H1 (cell line): Measurements from ENCODE around the gene CCNB3. TPM values are rescaled to one million over a fixed set of nuclear protein-coding genes. Genes with fewer than 3 reads are reported as not detected.

Experiments used
- CTCF ChIA-PET: fragments of 300-600 bp; sonication (Branson Sonifier 250); formaldehyde crosslinking; loops from one replicate; lab custom pipeline; 2021; ENCODE audit not compliant: partially characterized antibody; lab: Charles Lee
- POLR2A ChIA-PET: fragments of 300-600 bp; sonication (Branson Sonifier 250); formaldehyde crosslinking; loops from one replicate; lab custom pipeline; 2021; ENCODE audit warnings: inconsistent platforms; ENCODE audit not compliant: partially characterized antibody; lab: Charles Lee
- DNase-seq, 2 experiments: peaks; one replicate each; pipeline versions ENCODE4 v3.0.0 to v3.0.0-alpha.2; 2010 to 2022; ENCODE audit warnings: low spot score in 2 of 2, low read depth in 1 of 2, mixed read lengths in 1 of 2
- FAIRE-seq: peaks from 2 replicates; lab custom pipeline; 2011; peaks lifted over from hg19 to GRCh38; lab: Jason Lieb, UNC
- H2AFZ ChIP-seq: 2 replicates; pipeline ENCODE4 v1.8.1; 2012; ENCODE audit warnings: low read length, inconsistent platforms
- H2AK5ac ChIP-seq: 2 replicates; pipeline ENCODE4 v1.6.1; 2013; ENCODE audit warnings: low read depth, low read length
- H2BK120ac ChIP-seq: replicated peaks from 2 replicates; pipeline ENCODE3; 2013; ENCODE audit warnings: low read depth, low read length, inconsistent platforms
- H2BK12ac ChIP-seq: 2 replicates; pipeline ENCODE4 v1.6.1; 2013; ENCODE audit warnings: low read depth, low read length
- H2BK15ac ChIP-seq: 2 replicates; pipeline ENCODE4 v1.6.1; 2013; ENCODE audit warnings: low read length
- H2BK20ac ChIP-seq: 2 replicates; pipeline ENCODE4 v1.6.1; 2013; ENCODE audit warnings: low read length
- H2BK5ac ChIP-seq: 2 replicates; pipeline ENCODE4 v1.6.1; 2013; ENCODE audit warnings: low read depth, low read length
- H3K14ac ChIP-seq: 2 replicates; pipeline ENCODE4 v1.6.1; 2013; ENCODE audit warnings: inconsistent platforms; ENCODE audit not compliant: insufficient read length
- H3K18ac ChIP-seq: 2 replicates; pipeline ENCODE4 v1.6.1; 2013; ENCODE audit warnings: low read length; ENCODE audit errors: extremely low read depth
- H3K23ac ChIP-seq: 2 replicates; pipeline ENCODE4 v1.6.1; 2013; ENCODE audit warnings: inconsistent platforms; ENCODE audit not compliant: insufficient read length
- H3K23me2 ChIP-seq: 2 replicates; pipeline ENCODE4 v1.6.1; 2013; ENCODE audit warnings: low read depth, low read length
- H3K27ac ChIP-seq: 2 replicates; pipeline ENCODE4 v1.6.1; 2011; ENCODE audit warnings: low read depth, low read length, inconsistent platforms
- H3K27me3 ChIP-seq, 4 experiments: replicated peaks in 1 of 4; 1 replicate in 1 of 4; 2 replicates in 3 of 4; pipeline versions ENCODE4 v1.6.1 to v1.8.1; 2011 to 2013; ENCODE audit warnings: low read length in 3 of 4, mild to moderate bottlenecking in 3 of 4, inconsistent platforms in 2 of 4, mixed read lengths in 2 of 4, moderate library complexity in 1 of 4; ENCODE audit not compliant: control insufficient read depth in 3 of 4, insufficient read depth in 3 of 4; ENCODE audit errors: extremely low read depth in 1 of 4
- H3K36me3 ChIP-seq, 4 experiments: 2 replicates each; pipeline versions ENCODE4 v1.6.1 to v1.8.1; 2011 to 2013; ENCODE audit warnings: mild to moderate bottlenecking in 4 of 4, low read length in 3 of 4, moderate library complexity in 2 of 4, control low read depth in 1 of 4, inconsistent platforms in 1 of 4; ENCODE audit not compliant: insufficient read depth in 4 of 4, control insufficient read depth in 2 of 4
- H3K4ac ChIP-seq: replicated peaks from 2 replicates; pipeline ENCODE3; 2013; ENCODE audit warnings: low read length, low read depth, mixed read lengths, inconsistent platforms; ENCODE audit not compliant: insufficient read length
- H3K4me1 ChIP-seq, 4 experiments: replicated peaks in 1 of 4; 1 replicate in 1 of 4; 2 replicates in 3 of 4; pipeline versions ENCODE4 v1.6.1 to v1.8.1; 2011 to 2013; ENCODE audit warnings: low read length in 3 of 4, inconsistent platforms in 2 of 4, mixed read lengths in 1 of 4; ENCODE audit not compliant: insufficient read depth in 4 of 4, control insufficient read depth in 3 of 4
- H3K4me2 ChIP-seq, 2 experiments: 2 replicates each; pipeline versions ENCODE4 v1.6.1 to v1.8.1; 2011 to 2013; ENCODE audit warnings: low read depth in 2 of 2, low read length in 2 of 2, control low read depth in 1 of 2, inconsistent platforms in 1 of 2, mild to moderate bottlenecking in 1 of 2; ENCODE audit not compliant: insufficient read depth in 1 of 2
- H3K4me3 ChIP-seq, 4 experiments: fragments of 200-600, 300-600 bp in 1 of 4; sonication (generic), shearing (Covaris generic), sonication (Bioruptor Twin) in 1 of 4; 2 replicates each; pipeline versions ENCODE4 v1.5.1 to v1.8.1; 2011 to 2016; ENCODE audit warnings: low read length in 4 of 4, low read depth in 3 of 4, control low read depth in 2 of 4, inconsistent platforms in 2 of 4, mild to moderate bottlenecking in 2 of 4, mixed read lengths in 1 of 4, moderate library complexity in 1 of 4; ENCODE audit not compliant: insufficient read depth in 2 of 4; ENCODE audit errors: extremely low read depth in 1 of 4
- H3K56ac ChIP-seq: replicated peaks from 2 replicates; pipeline ENCODE3; 2013; ENCODE audit warnings: low read depth, mild to moderate bottlenecking, mixed read lengths, low read length, inconsistent platforms; ENCODE audit not compliant: insufficient read length
- H3K79me1 ChIP-seq: 2 replicates; pipeline ENCODE4 v1.6.1; 2013; ENCODE audit warnings: low read depth, low read length, control low read depth
- H3K79me2 ChIP-seq, 2 experiments: 2 replicates each; pipeline versions ENCODE4 v1.6.1 to v1.8.1; 2012 to 2013; ENCODE audit warnings: low read length in 2 of 2, mild to moderate bottlenecking in 2 of 2, inconsistent platforms in 1 of 2; ENCODE audit not compliant: insufficient read depth in 2 of 2, control insufficient read depth in 1 of 2
- H3K9ac ChIP-seq, 4 experiments: replicated peaks in 1 of 4; 1 replicate in 1 of 4; 2 replicates in 3 of 4; pipeline versions ENCODE4 v1.6.1 to v1.8.1; 2011 to 2013; ENCODE audit warnings: low read depth in 3 of 4, low read length in 3 of 4, control low read depth in 2 of 4, mild to moderate bottlenecking in 2 of 4, moderate library complexity in 2 of 4, inconsistent platforms in 1 of 4; ENCODE audit errors: extremely low read depth in 1 of 4
- H3K9me3 ChIP-seq, 2 experiments: 2 replicates each; pipeline versions ENCODE4 v1.6.1 to v1.8.1; 2012 to 2013; ENCODE audit warnings: mild to moderate bottlenecking in 2 of 2, moderate library complexity in 2 of 2, control low read depth in 1 of 2, inconsistent platforms in 1 of 2, low read depth in 1 of 2, low read length in 1 of 2, mixed read lengths in 1 of 2; ENCODE audit not compliant: insufficient read depth in 2 of 2
- H4K20me1 ChIP-seq, 2 experiments: replicated peaks in 1 of 2; 2 replicates each; pipeline versions ENCODE3 to v1.8.1; 2011 to 2013; ENCODE audit warnings: inconsistent platforms in 2 of 2, low read length in 2 of 2, mild to moderate bottlenecking in 1 of 2; ENCODE audit not compliant: insufficient read depth in 2 of 2, control insufficient read depth in 1 of 2
- H4K5ac ChIP-seq: 2 replicates; pipeline ENCODE4 v1.6.1; 2013; ENCODE audit warnings: low read length, low read depth, mixed read lengths, inconsistent platforms; ENCODE audit not compliant: insufficient read length
- H4K8ac ChIP-seq: 2 replicates; pipeline ENCODE4 v1.8.0; 2013; ENCODE audit warnings: mild to moderate bottlenecking, moderate library complexity, low read length, inconsistent platforms; ENCODE audit not compliant: insufficient read depth; ENCODE audit errors: extremely low read depth
- H4K91ac ChIP-seq: replicated peaks from 2 replicates; pipeline ENCODE3; 2013; ENCODE audit warnings: low read length, mixed read lengths, inconsistent platforms; ENCODE audit not compliant: insufficient read length
- CBX5 ChIP-seq: fragments of 300-800, 300-1000 bp; sonication (generic); IDR thresholded peaks from 2 replicates; pipeline ENCODE4 v1.7.1; 2016; ENCODE audit warnings: antibody characterized with exemption, low read length, low read depth
- HDAC2 ChIP-seq, 2 experiments: fragments of 300-600 bp in 1 of 2; sonication (generic) in 1 of 2; IDR thresholded peaks; 2 replicates each; pipeline ENCODE4 v1.6.1; 2011 to 2012; ENCODE audit warnings: low read depth in 2 of 2, low read length in 2 of 2, mild to moderate bottlenecking in 2 of 2, moderate library complexity in 2 of 2, borderline replicate concordance in 1 of 2, inconsistent platforms in 1 of 2
- HDAC6 ChIP-seq: IDR thresholded peaks from one replicate; pipeline ENCODE4 v1.7.1; 2012; ENCODE audit warnings: low read depth, mild to moderate bottlenecking, inconsistent platforms, low read length, moderate library complexity
- JUND ChIP-seq: IDR thresholded peaks from 2 replicates; pipeline ENCODE4 v1.6.1; 2011; ENCODE audit warnings: mild to moderate bottlenecking, improper control_type of control experiment, low read length
- RAD21 ChIP-seq, 2 experiments: IDR thresholded peaks in 1 of 2; conservative IDR thresholded peaks in 1 of 2; 2 replicates each; pipeline ENCODE4 v1.6.1; 2011; ENCODE audit warnings: low read depth in 2 of 2, low read length in 2 of 2, improper control_type of control experiment in 1 of 2, inconsistent platforms in 1 of 2, mild to moderate bottlenecking in 1 of 2, moderate library complexity in 1 of 2
- RNF2 ChIP-seq: fragments of 200-900, 300-1000 bp; sonication (generic); IDR thresholded peaks from 2 replicates; pipeline ENCODE4 v1.7.1; 2016; ENCODE audit warnings: borderline replicate concordance, low read depth, mild to moderate bottlenecking, antibody characterized with exemption, low read length; ENCODE audit not compliant: poor library complexity, severe bottlenecking; ENCODE audit errors: missing control alignments
- SAP30 ChIP-seq: fragments of 300-600 bp; sonication (generic); IDR thresholded peaks from 2 replicates; pipeline ENCODE4 v1.7.1; 2012; ENCODE audit warnings: low read length, moderate library complexity, mild to moderate bottlenecking, inconsistent platforms; ENCODE audit not compliant: insufficient read depth, insufficient replicate concordance
- SIX5 ChIP-seq: IDR thresholded peaks from 2 replicates; pipeline ENCODE4 v1.6.1; 2011; ENCODE audit warnings: mild to moderate bottlenecking, low read depth, low read length
- SRF ChIP-seq: IDR thresholded peaks from 2 replicates; pipeline ENCODE4 v1.6.1; 2011; ENCODE audit warnings: mild to moderate bottlenecking, low read depth, low read length, moderate library complexity
- SUZ12 ChIP-seq: fragments of 200-600 bp; sonication (generic); IDR thresholded peaks from 2 replicates; pipeline ENCODE4 v1.6.1; 2012; ENCODE audit warnings: mild to moderate bottlenecking, inconsistent platforms, low read length, moderate library complexity, mixed read lengths
- ZNF274 ChIP-seq: IDR thresholded peaks from 2 replicates; pipeline ENCODE4 v1.7.0; 2012; ENCODE audit warnings: low read length, borderline replicate concordance; ENCODE audit errors: extremely low read depth
- WGBS, 2 experiments: shearing (Covaris generic) in 1 of 2; methylation state at CpG; one replicate each; pipeline versions ENCODE4 v1.1.6 to v1.1.7; 2013 to 2015; ENCODE audit warnings: low lambda C conversion rate in 2 of 2, mixed read lengths in 2 of 2, inconsistent platforms in 1 of 2, low coverage in 1 of 2, missing lambda C conversion rate in 1 of 2; ENCODE audit not compliant: insufficient replicate concordance in 2 of 2, insufficient coverage in 1 of 2, insufficient read length in 1 of 2; ENCODE audit errors: extremely low coverage in 1 of 2, missing lambda C conversion rate in 1 of 2; 5-methylcytosine and 5-hydroxymethylcytosine counted together
- polyA plus RNA-seq, 7 experiments: library from polyadenylated mRNA; depleted of rRNA in 3 of 7; stranded (reverse) in 5 of 7; unstranded in 2 of 7; fragments of >200 nt in 5 of 7; fragments of 200-250 nt in 2 of 7; gene quantifications; 1 replicate in 5 of 7; 2 replicates in 1 of 7; 4 replicates in 1 of 7; pipeline versions ENCODE4 v1.2.1 to v1.2.3, GENCODE V29; 2011 to 2013; ENCODE audit warnings: missing spikeins in 2 of 7, mixed read lengths in 2 of 7
- total RNA-seq: library from RNA; stranded (reverse); fragmentation: NEBNext Ultra II Directional; extraction: Animal tissue kit (Norgen Biotek cat#: 25700); gene quantifications from 2 replicates; pipeline ENCODE4 v1.2.1, GENCODE V29; 2021

The CCNB3 gene
- total and polyA plus RNA-seq, 2 of the 8 experiments (the other 6 are each of a cell fraction or from before 2014, with no cell fraction given), result 0.09 to 0.30 TPM

DNA sequence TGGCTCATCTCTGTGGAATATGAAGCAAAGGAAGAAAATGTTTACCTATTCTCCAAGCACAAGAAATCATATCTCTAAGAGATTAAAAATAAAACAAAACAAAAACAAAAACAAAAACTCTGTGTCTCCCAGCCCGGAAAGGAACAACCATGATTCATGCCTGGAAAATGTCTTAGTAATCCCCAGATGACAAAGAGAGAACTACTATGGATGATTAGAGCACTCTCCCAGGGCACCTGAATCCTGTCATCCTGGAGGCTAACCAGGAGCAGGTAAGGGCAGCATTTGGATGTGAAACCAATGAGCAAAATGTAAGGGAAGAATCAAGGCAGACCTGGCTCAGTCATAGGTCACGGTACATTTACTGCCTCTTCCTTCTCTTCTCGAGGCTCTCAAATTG is 2.0 kb upstream of the CCNB3 start:
- H3K9me3 ChIP-seq, result no peaks in the 10 kb centered on the region
- no peaks in the 10 kb centered on the region for H3K79me2 ChIP-seq
- H2AK5ac ChIP-seq, result no peak overlapping the region
- H2BK120ac ChIP-seq, result no peak overlapping the region
- H4K91ac ChIP-seq, result no peak overlapping the region
- ChIA-PET CTCF (interaction anchor here (1.1 to 2.0 kb wide), 2 partner anchors 99 to 102 kb away, joined by 4 to 15 read pairs; no protein-coding TSS in a partner anchor), POLR2A (no interaction called here)
- H3K27ac ChIP-seq, result no peak overlapping the region
- no peak overlapping the region for H4K8ac ChIP-seq
- H3K56ac ChIP-seq, result no peak overlapping the region
- no peak overlapping the region for H3K14ac ChIP-seq
- no peak for DNase-seq
- H2AFZ ChIP-seq, result no peak overlapping the region
- no peaks in the 10 kb centered on the region for H3K27me3 ChIP-seq
- H3K23ac ChIP-seq, result no peak overlapping the region
- H4K20me1 ChIP-seq, result no peaks in the 10 kb centered on the region
- no peak overlapping the region for H2BK5ac ChIP-seq
- no peak overlapping the region for H3K18ac ChIP-seq
- peaks cover 0 to 4% (median 1%) of the 10 kb centered on the region in 4 experiments; a peak in 4 of 7 replicates for H3K4me1 ChIP-seq
- H2BK15ac ChIP-seq, result no peak overlapping the region
- no peak overlapping the region for H3K4me2 ChIP-seq
- no peak overlapping the region for H3K4ac ChIP-seq
- no peak overlapping the region for H2BK12ac ChIP-seq
- no peak for FAIRE-seq
- WGBS, 2 experiments, result 90% methylated on average over 3 of the region's 3 CpGs; no CpG with 5 or more reads in 1 of the 2 experiments
- no peaks in the 10 kb centered on the region for H3K36me3 ChIP-seq
- TF ChIP-seq SRF (no peak), HDAC6 (no peak), RAD21 (IDR thresholded peaks at IDR 0.05 in 1 of 2, conservative IDR thresholded peaks at IDR 0.05 in 1 of 2; ENCODE audit: low read depth in 2 of 2, low read length in 2 of 2) (no peak), RNF2 (no peak), SAP30 (no peak), HDAC2 (IDR thresholded peaks at IDR 0.05; ENCODE audit: borderline replicate concordance in 1 of 2, low read depth in 2 of 2, low read length in 2 of 2) (no peak), SUZ12 (no peak), SIX5 (no peak), CBX5 (no peak), JUND (no peak), ZNF274 (no peak)
- no peak overlapping the region for H3K9ac ChIP-seq
- no peak overlapping the region for H2BK20ac ChIP-seq
- H4K5ac ChIP-seq, result no peak overlapping the region
- no peak overlapping the region for H3K4me3 ChIP-seq
- H3K23me2 ChIP-seq, result no peaks in the 10 kb centered on the region
- H3K79me1 ChIP-seq, result no peaks in the 10 kb centered on the region
